B cell (primary cell): ENCODE results near the gene ECD. TPM values are rescaled to one million over a fixed set of nuclear protein-coding genes. Genes with fewer than 3 reads are reported as not detected.

ENCODE experiments used
- ATAC-seq: fragments of 200-7000 bp; cut with Tn5 transposase; one replicate; pipeline ENCODE4 v1.10.0; 2021; ENCODE audit warnings: low read depth, mild to moderate bottlenecking, moderate number of reproducible peaks, moderate library complexity
- CTCF ChIA-PET: fragments of 350-600 bp; sonication (Branson Sonifier 250); formaldehyde crosslinking; loops from one replicate; lab custom pipeline; 2021; ENCODE audit warnings: antibody characterized with exemption, inconsistent platforms; lab: Charles Lee
- POLR2A ChIA-PET: fragments of 350-600 bp; sonication (Branson Sonifier 250); formaldehyde crosslinking; loops from one replicate; lab custom pipeline; 2021; ENCODE audit warnings: antibody characterized with exemption; lab: Charles Lee
- DNase-seq: peaks from one replicate; pipeline ENCODE4 v3.0.0; 2013
- H2AFZ ChIP-seq: 2 replicates; pipeline ENCODE4 v1.6.1; 2012; ENCODE audit warnings: mild to moderate bottlenecking, low read depth, low read length; ENCODE audit not compliant: insufficient read depth, poor library complexity, severe bottlenecking
- H3K27ac ChIP-seq, 2 donors: 1 replicate in 1 of 2; 2 replicates in 1 of 2; pipeline ENCODE4 v1.5.1; 2012 to 2013; ENCODE audit warnings: low read length in 2 of 2, mild to moderate bottlenecking in 2 of 2, moderate library complexity in 1 of 2
- H3K27me3 ChIP-seq, 4 experiments: fragments of 200-600 bp in 1 of 4; sonication (generic) in 1 of 4; replicated peaks in 1 of 4; 1 replicate in 2 of 4; 2 replicates in 2 of 4; pipeline versions ENCODE4 v1.6.1 to v1.7.0; 2013 to 2016; ENCODE audit warnings: low read length in 3 of 4, mild to moderate bottlenecking in 2 of 4, mixed read lengths in 1 of 4, moderate library complexity in 1 of 4; ENCODE audit not compliant: insufficient read depth in 4 of 4, control insufficient read depth in 3 of 4; ENCODE audit errors: control extremely low read depth in 1 of 4
- H3K36me3 ChIP-seq, 2 experiments: replicated peaks in 1 of 2; 1 replicate in 1 of 2; 2 replicates in 1 of 2; pipeline versions ENCODE4 v1.6.1 to v1.7.1; 2013; ENCODE audit warnings: low read length in 1 of 2; ENCODE audit not compliant: insufficient read depth in 2 of 2, control insufficient read depth in 1 of 2; ENCODE audit errors: control extremely low read depth in 1 of 2, extremely low read depth in 1 of 2
- H3K4me1 ChIP-seq, 2 donors: fragments of 200-600 bp in 1 of 2; sonication (generic) in 1 of 2; 1 replicate in 1 of 2; 2 replicates in 1 of 2; pipeline versions ENCODE4 v1.5.1 to v1.6.1; 2013 to 2017; ENCODE audit warnings: low read length in 2 of 2; ENCODE audit not compliant: control insufficient read depth in 2 of 2, insufficient read depth in 2 of 2
- H3K4me2 ChIP-seq: replicated peaks from 2 replicates; pipeline ENCODE3; 2012; ENCODE audit warnings: mild to moderate bottlenecking, low read depth, low read length; ENCODE audit not compliant: poor library complexity, severe bottlenecking
- H3K4me3 ChIP-seq, 5 experiments: fragments of 200-600 bp in 1 of 5; sonication (generic) in 1 of 5; 1 replicate in 3 of 5; 2 replicates in 2 of 5; pipeline versions ENCODE4 v1.5.1 to v1.7.0; 2011 to 2016; ENCODE audit warnings: low read length in 4 of 5, mild to moderate bottlenecking in 4 of 5, low read depth in 2 of 5, control low read depth in 1 of 5, moderate library complexity in 1 of 5; ENCODE audit not compliant: insufficient read depth in 1 of 5; ENCODE audit errors: control extremely low read depth in 1 of 5, extremely low read depth in 1 of 5
- H3K79me2 ChIP-seq: fragments of 200-600 bp; sonication (generic); one replicate; pipeline ENCODE4 v1.6.0; 2016; ENCODE audit warnings: low read length; ENCODE audit not compliant: control insufficient read depth, insufficient read depth
- H3K9ac ChIP-seq: fragments of 200-600 bp; sonication (generic); 2 replicates; pipeline ENCODE4 v1.6.1; 2017; ENCODE audit warnings: mild to moderate bottlenecking, low read length, moderate library complexity
- H3K9me3 ChIP-seq, 3 donors: one replicate each; pipeline versions ENCODE4 v1.6.1 to v1.7.1; 2013; ENCODE audit warnings: low read length in 2 of 3; ENCODE audit not compliant: control insufficient read depth in 2 of 3, insufficient read depth in 1 of 3; ENCODE audit errors: control extremely low read depth in 1 of 3
- H4K20me1 ChIP-seq: 2 replicates; pipeline ENCODE4 v1.6.0; 2012; ENCODE audit warnings: mild to moderate bottlenecking, low read length; ENCODE audit not compliant: insufficient read depth, control insufficient read depth, poor library complexity, severe bottlenecking
- H3K27ac Mint-ChIP-seq: one replicate; pipeline ENCODE4 v1.8.0; 2021; ENCODE audit warnings: mixed read lengths
- H3K27me3 Mint-ChIP-seq: one replicate; pipeline ENCODE4 v1.8.0; 2021; ENCODE audit warnings: mixed read lengths
- H3K4me1 Mint-ChIP-seq: one replicate; pipeline ENCODE4 v1.8.0; 2021; ENCODE audit warnings: mixed read lengths
- H3K4me3 Mint-ChIP-seq: one replicate; pipeline ENCODE4 v1.8.0; 2021; ENCODE audit warnings: mixed read lengths
- H3K9me3 Mint-ChIP-seq: one replicate; pipeline ENCODE4 v1.8.0; 2022; ENCODE audit warnings: mixed read lengths; ENCODE audit not compliant: insufficient read depth
- EZH2 ChIP-seq: IDR thresholded peaks from 2 replicates; pipeline ENCODE4 v1.6.1; 2012; ENCODE audit warnings: borderline replicate concordance, low read depth, mild to moderate bottlenecking, moderate library complexity, low read length; ENCODE audit not compliant: insufficient read depth, poor library complexity, severe bottlenecking
- WGBS: methylation state at CpG from one replicate; pipeline ENCODE4 v1.1.5; 2013; ENCODE audit warnings: missing lambda C conversion rate; ENCODE audit not compliant: insufficient coverage; 5-methylcytosine and 5-hydroxymethylcytosine counted together
- intact Hi-C: fragments of 100-400 bp; cut with micrococcal nuclease; formaldehyde crosslinking; loops from one replicate; pipeline ENCODE4 v1.10.0; 2022
- polyA plus RNA-seq: library from polyadenylated mRNA; depleted of rRNA; stranded (reverse); fragments of >200 nt; gene quantifications from 2 replicates; pipeline ENCODE4 v1.2.3, GENCODE V29; 2012
- total RNA-seq, 2 donors: library from RNA; stranded (reverse); fragments of 120-200 nt in 1 of 2; gene quantifications; 1 replicate in 1 of 2; 2 replicates in 1 of 2; pipeline versions ENCODE4 v1.2.3 to v1.2.4, GENCODE V29; 2013 to 2022
- TF ChIP-seq, protein P1 (sequence below): fragments of 200-600 bp; IDR thresholded peaks from one replicate; pipeline ENCODE4 v1.8.0; 2022; ENCODE audit warnings: antibody characterized with exemption, mild to moderate bottlenecking

Gene ECD
- total and polyA plus RNA-seq, 2 donors (not counting 1 experiment from before 2014, with no cell fraction given) = 15.7 to 37.1 TPM

DNA sequence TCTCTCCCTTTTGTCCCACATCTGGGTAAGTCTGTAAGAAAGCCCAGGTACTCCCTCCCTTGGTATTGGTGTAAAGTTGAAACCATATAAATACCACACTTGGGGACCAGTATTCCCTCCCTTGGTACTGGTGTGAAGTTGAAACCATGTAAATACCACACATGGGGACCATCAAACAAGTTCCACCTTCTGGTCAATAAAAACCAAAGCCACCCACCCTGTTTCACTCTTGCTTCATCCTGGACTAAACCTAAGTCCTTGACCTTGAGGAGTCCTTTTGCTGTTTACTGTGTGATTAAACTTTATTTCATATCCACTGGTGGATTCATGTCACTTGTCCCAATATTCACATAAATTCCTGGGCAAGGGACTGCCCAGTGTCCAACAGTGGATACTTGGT is 79.5 kb downstream of the ECD start:
- Mint-ChIP-seq H3K9me3 (no peaks in the 10 kb centered on the region), H3K4me3 (no peak overlapping the region), H3K4me1 (peaks cover 7% of the 10 kb centered on the region), H3K27ac (no peak overlapping the region), H3K27me3 (no peaks in the 10 kb centered on the region)
- Histone ChIP-seq H3K9me3 (no peaks in the 10 kb centered on the region), H3K27ac (no peak overlapping the region), H3K27me3 (no peaks in the 10 kb centered on the region), H3K4me1 (no peaks in the 10 kb centered on the region), H4K20me1 (peaks cover 44% of the 10 kb centered on the region), H3K79me2 (peaks cover 92% of the 10 kb centered on the region), H3K9ac (no peak overlapping the region), H3K4me2 (no peak overlapping the region), H2AFZ (no peak overlapping the region), H3K36me3 (peaks cover 0 to 1% of the 10 kb centered on the region in 2 experiments), H3K4me3 (no peak overlapping the region)
- DNase-seq = no peak
- no peak for ATAC-seq
- intact Hi-C loops = no loop called here
- TF ChIP-seq, protein P1, sequence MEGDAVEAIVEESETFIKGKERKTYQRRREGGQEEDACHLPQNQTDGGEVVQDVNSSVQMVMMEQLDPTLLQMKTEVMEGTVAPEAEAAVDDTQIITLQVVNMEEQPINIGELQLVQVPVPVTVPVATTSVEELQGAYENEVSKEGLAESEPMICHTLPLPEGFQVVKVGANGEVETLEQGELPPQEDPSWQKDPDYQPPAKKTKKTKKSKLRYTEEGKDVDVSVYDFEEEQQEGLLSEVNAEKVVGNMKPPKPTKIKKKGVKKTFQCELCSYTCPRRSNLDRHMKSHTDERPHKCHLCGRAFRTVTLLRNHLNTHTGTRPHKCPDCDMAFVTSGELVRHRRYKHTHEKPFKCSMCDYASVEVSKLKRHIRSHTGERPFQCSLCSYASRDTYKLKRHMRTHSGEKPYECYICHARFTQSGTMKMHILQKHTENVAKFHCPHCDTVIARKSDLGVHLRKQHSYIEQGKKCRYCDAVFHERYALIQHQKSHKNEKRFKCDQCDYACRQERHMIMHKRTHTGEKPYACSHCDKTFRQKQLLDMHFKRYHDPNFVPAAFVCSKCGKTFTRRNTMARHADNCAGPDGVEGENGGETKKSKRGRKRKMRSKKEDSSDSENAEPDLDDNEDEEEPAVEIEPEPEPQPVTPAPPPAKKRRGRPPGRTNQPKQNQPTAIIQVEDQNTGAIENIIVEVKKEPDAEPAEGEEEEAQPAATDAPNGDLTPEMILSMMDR = no peak
- no peak for TF ChIP-seq EZH2
- CTCF ChIA-PET = interaction anchor here (1.2 kb wide), 1 partner anchor 27 kb away, joined by 4 read pairs; no protein-coding TSS in a partner anchor
- POLR2A ChIA-PET = no interaction called here

DNA sequence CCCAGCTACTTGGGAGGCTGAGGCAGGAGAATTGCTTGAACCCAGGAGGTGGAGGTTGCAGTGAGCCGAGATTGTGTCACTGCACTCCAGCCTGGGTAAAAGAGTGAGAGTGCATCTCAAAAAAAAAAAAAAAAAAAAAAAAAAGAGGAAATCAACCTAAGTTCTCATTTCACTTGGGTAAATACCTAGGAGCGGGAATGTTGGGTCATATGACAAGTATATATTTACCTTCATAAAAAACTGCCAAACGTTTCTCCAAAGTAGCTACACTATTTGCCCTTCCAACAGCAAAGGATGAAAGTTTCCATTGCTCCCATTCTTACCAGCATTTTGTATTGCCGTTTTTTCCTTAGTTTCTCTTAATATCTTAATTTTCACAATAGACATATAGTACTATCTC is 81.0 kb downstream of the ECD start:
- H3K36me3 ChIP-seq = peaks cover 0 to 1% of the 10 kb centered on the region in 2 experiments
- no peak for TF ChIP-seq EZH2
- TF ChIP-seq, protein P1 = no peak
- H2AFZ ChIP-seq = no peak overlapping the region
- H4K20me1 ChIP-seq = peaks cover 40% of the 10 kb centered on the region
- Mint-ChIP-seq H3K9me3 (no peaks in the 10 kb centered on the region), H3K27ac (no peak overlapping the region), H3K27me3 (no peaks in the 10 kb centered on the region), H3K4me3 (no peak overlapping the region), H3K4me1 (peaks cover 8% of the 10 kb centered on the region)
- intact Hi-C loops = no loop called here
- DNase-seq (no peak), ATAC-seq (no peak)
- H3K4me2 ChIP-seq = no peak overlapping the region
- no peak overlapping the region for H3K9ac ChIP-seq
- POLR2A ChIA-PET = no interaction called here
- H3K4me1 ChIP-seq = no peaks in the 10 kb centered on the region
- peaks cover 91% of the 10 kb centered on the region for H3K79me2 ChIP-seq
- H3K4me3 ChIP-seq = no peak overlapping the region
- CTCF ChIA-PET = no interaction called here
- H3K27me3 ChIP-seq = no peaks in the 10 kb centered on the region
- no peak overlapping the region for H3K27ac ChIP-seq
- no peaks in the 10 kb centered on the region for H3K9me3 ChIP-seq
- WGBS = no CpG with 5 or more reads among the region's 4 CpGs
